Neural cell (in vitro differentiated cells): ENCODE data around the gene L3MBTL4.

ENCODE experiments used
- EP300 ChIP-seq: fragments of 450-650 bp; conservative IDR thresholded peaks from 2 replicates; pipeline ENCODE4 v1.6.1; 2014; ENCODE audit warnings: antibody characterized with exemption, mild to moderate bottlenecking, moderate library complexity; ENCODE audit not compliant: poor library complexity, severe bottlenecking
- EZH2 ChIP-seq: fragments of 200-600, 300-800 bp; shearing (Covaris generic), sonication (generic); IDR thresholded peaks from 2 replicates; pipeline ENCODE4 v1.6.1; 2014; ENCODE audit warnings: antibody characterized with exemption, low read length, borderline replicate concordance, mild to moderate bottlenecking; ENCODE audit not compliant: insufficient read depth, poor library complexity, severe bottlenecking
- POLR2AphosphoS5 ChIP-seq: IDR thresholded peaks from 2 replicates; pipeline ENCODE4 v1.6.1; 2012
- RAD21 ChIP-seq: fragments of 450-650 bp; conservative IDR thresholded peaks from 2 replicates; pipeline ENCODE4 v1.6.1; 2014; ENCODE audit warnings: antibody characterized with exemption, mild to moderate bottlenecking, moderate library complexity
- TAF1 ChIP-seq: IDR thresholded peaks from 2 replicates; pipeline ENCODE4 v1.6.1; 2012; ENCODE audit warnings: low read depth
- TF ChIP-seq, protein P1 (sequence below): fragments of 450-650 bp; IDR thresholded peaks from 2 replicates; pipeline ENCODE4 v1.5.1; 2014; ENCODE audit warnings: antibody characterized with exemption, mild to moderate bottlenecking, moderate library complexity; ENCODE audit not compliant: poor library complexity, severe bottlenecking
- TF ChIP-seq, protein P2 (sequence below): IDR thresholded peaks from 2 replicates; pipeline ENCODE4 v1.6.1; 2012; ENCODE audit warnings: borderline replicate concordance

- TF ChIP-seq POLR2AphosphoS5: no peak
- TF ChIP-seq, protein P1, sequence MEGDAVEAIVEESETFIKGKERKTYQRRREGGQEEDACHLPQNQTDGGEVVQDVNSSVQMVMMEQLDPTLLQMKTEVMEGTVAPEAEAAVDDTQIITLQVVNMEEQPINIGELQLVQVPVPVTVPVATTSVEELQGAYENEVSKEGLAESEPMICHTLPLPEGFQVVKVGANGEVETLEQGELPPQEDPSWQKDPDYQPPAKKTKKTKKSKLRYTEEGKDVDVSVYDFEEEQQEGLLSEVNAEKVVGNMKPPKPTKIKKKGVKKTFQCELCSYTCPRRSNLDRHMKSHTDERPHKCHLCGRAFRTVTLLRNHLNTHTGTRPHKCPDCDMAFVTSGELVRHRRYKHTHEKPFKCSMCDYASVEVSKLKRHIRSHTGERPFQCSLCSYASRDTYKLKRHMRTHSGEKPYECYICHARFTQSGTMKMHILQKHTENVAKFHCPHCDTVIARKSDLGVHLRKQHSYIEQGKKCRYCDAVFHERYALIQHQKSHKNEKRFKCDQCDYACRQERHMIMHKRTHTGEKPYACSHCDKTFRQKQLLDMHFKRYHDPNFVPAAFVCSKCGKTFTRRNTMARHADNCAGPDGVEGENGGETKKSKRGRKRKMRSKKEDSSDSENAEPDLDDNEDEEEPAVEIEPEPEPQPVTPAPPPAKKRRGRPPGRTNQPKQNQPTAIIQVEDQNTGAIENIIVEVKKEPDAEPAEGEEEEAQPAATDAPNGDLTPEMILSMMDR: no peak
- TF ChIP-seq TAF1: no peak
- TF ChIP-seq, protein P2, sequence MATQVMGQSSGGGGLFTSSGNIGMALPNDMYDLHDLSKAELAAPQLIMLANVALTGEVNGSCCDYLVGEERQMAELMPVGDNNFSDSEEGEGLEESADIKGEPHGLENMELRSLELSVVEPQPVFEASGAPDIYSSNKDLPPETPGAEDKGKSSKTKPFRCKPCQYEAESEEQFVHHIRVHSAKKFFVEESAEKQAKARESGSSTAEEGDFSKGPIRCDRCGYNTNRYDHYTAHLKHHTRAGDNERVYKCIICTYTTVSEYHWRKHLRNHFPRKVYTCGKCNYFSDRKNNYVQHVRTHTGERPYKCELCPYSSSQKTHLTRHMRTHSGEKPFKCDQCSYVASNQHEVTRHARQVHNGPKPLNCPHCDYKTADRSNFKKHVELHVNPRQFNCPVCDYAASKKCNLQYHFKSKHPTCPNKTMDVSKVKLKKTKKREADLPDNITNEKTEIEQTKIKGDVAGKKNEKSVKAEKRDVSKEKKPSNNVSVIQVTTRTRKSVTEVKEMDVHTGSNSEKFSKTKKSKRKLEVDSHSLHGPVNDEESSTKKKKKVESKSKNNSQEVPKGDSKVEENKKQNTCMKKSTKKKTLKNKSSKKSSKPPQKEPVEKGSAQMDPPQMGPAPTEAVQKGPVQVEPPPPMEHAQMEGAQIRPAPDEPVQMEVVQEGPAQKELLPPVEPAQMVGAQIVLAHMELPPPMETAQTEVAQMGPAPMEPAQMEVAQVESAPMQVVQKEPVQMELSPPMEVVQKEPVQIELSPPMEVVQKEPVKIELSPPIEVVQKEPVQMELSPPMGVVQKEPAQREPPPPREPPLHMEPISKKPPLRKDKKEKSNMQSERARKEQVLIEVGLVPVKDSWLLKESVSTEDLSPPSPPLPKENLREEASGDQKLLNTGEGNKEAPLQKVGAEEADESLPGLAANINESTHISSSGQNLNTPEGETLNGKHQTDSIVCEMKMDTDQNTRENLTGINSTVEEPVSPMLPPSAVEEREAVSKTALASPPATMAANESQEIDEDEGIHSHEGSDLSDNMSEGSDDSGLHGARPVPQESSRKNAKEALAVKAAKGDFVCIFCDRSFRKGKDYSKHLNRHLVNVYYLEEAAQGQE: no peak
- no peak for TF ChIP-seq EP300
- TF ChIP-seq EZH2: no peak
- no peak for TF ChIP-seq RAD21
These were observed 430.5 kb downstream of the L3MBTL4 start for GRCh38 chr18:5984245-5984644.
